Activated T-cell treated with anti-CD3 and anti-CD28 coated beads, Interleukin-2, amount 50 U/mL, for 72 hours (primary cell): ENCODE measurements around the gene EXOC4. TPM values are rescaled to one million over a fixed set of nuclear protein-coding genes. Genes with fewer than 3 reads are reported as not detected.

Experiments used
- ATAC-seq, 2 donors: fragments of 150-1000 bp; cut with Tn5 transposase; replicated peaks in 1 of 2; 2 replicates each; pipeline ENCODE4 v1.10.0; 2021; ENCODE audit warnings: moderate library complexity in 2 of 2, mild to moderate bottlenecking in 1 of 2
- DNase-seq, 2 donors: peaks; one replicate each; pipeline ENCODE4 v3.0.0; 2021 to 2022; ENCODE audit warnings: mixed read lengths in 1 of 2
- H3K27ac Mint-ChIP-seq: one replicate; pipeline ENCODE4 v1.8.0; 2022; ENCODE audit warnings: mild to moderate bottlenecking, moderate library complexity, mixed read lengths
- H3K27me3 Mint-ChIP-seq: one replicate; pipeline ENCODE4 v1.8.0; 2022; ENCODE audit warnings: low read depth, mixed read lengths
- H3K36me3 Mint-ChIP-seq, 2 donors: one replicate each; pipeline ENCODE4 v1.8.0; 2022; ENCODE audit warnings: mixed read lengths in 2 of 2, mild to moderate bottlenecking in 1 of 2; ENCODE audit not compliant: insufficient read depth in 2 of 2
- H3K4me1 Mint-ChIP-seq: one replicate; pipeline ENCODE4 v1.8.0; 2022; ENCODE audit warnings: low read depth, mixed read lengths
- H3K4me3 Mint-ChIP-seq, 2 donors: one replicate each; pipeline ENCODE4 v1.8.0; 2022; ENCODE audit warnings: mild to moderate bottlenecking in 2 of 2, mixed read lengths in 2 of 2, moderate library complexity in 2 of 2
- H3K9me3 Mint-ChIP-seq, 2 donors: one replicate each; pipeline ENCODE4 v1.8.0; 2022; ENCODE audit warnings: mixed read lengths in 2 of 2
- total RNA-seq, 2 donors: library from RNA; stranded (reverse); gene quantifications; one replicate each; pipeline ENCODE4 v1.2.3, GENCODE V29; 2022

EXOC4 gene
- total RNA-seq, 2 donors from 2014 or later: 74.1 to 76.3 TPM

DNA sequence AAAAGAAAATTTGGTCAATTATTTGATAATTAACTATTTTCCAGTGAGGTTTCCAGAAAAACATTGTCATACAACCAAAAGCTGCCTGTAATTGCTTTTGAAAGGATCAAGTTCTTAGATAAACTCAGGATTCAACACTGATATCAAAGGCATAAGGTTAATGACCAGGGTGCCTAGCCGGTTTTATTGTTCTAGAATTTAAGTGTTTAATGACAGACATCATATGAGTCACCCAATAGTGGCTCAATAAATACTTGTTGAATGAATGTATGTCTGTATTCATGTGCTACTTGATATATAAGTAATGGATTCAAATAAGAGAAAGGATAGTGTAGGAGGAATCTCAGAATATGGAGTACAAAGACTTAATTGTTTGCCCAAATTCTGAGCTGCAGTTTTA, 678.2 kb downstream of the EXOC4 start:
- Mint-ChIP-seq H3K9me3 (no peaks in the 10 kb centered on the region), H3K4me3 (no peak overlapping the region), H3K27me3 (no peaks in the 10 kb centered on the region), H3K36me3 (no peaks in the 10 kb centered on the region), H3K4me1 (no peaks in the 10 kb centered on the region), H3K27ac (no peak overlapping the region)
- DNase-seq (no peak), ATAC-seq (no peak)

DNA sequence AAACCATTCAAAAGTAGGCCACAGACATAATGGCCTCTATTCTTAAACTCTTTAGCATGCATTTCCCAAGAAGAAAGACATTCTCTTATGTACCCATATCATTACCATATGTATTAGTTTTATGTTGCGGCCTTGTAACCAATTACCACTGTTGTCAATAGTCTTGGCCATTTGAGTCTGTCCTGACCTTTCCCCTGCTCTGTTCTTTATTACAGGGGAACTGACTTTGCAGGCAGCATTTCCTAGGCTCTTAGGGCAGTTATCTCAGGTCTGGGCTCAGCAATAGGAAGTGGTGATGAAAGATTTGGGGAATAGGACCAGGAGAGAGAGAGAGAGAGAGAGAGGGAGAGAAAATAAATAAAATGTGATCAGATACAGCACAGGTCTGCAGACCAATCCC, 679.7 kb downstream of the EXOC4 start:
- H3K36me3 Mint-ChIP-seq: no peaks in the 10 kb centered on the region
- no peaks in the 10 kb centered on the region for H3K4me1 Mint-ChIP-seq
- no peak overlapping the region for H3K27ac Mint-ChIP-seq
- no peaks in the 10 kb centered on the region for H3K9me3 Mint-ChIP-seq
- ATAC-seq: no peak
- H3K27me3 Mint-ChIP-seq: no peaks in the 10 kb centered on the region
- DNase-seq: no peak
- no peak overlapping the region for H3K4me3 Mint-ChIP-seq

- no peaks in the 10 kb centered on the region for H3K4me1 Mint-ChIP-seq
- no peak overlapping the region for H3K27ac Mint-ChIP-seq
- H3K27me3 Mint-ChIP-seq: no peaks in the 10 kb centered on the region
- H3K9me3 Mint-ChIP-seq: no peaks in the 10 kb centered on the region
- peaks cover 0 to 5% of the 10 kb centered on the region in 2 donors for H3K36me3 Mint-ChIP-seq
- DNase-seq (no peak), ATAC-seq (no peak)
- H3K4me3 Mint-ChIP-seq: no peak overlapping the region
These were observed 681.5 kb downstream of the EXOC4 start for GRCh38 chr7:133934262-133934976.

DNA sequence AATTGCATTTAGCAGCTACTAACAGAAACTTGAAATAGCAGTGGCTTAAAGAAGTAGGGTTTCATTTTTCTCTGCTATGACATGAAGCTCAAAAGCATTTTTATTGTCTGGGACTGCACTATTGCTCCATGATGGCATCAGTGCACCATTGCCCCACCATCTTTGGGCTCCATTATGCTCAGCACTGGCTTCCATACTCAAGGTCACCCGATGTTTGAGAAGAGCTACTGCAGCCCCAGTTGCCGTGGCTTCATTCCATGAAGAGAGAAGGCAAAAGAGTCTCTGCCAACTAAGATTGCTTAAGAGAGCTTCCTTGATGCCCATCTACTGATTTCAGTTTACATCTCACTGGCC, 682.1 kb downstream of the EXOC4 start:
- no peak for DNase-seq
- Mint-ChIP-seq H3K27ac (peak overlapping the region; percentile 60), H3K27me3 (no peaks in the 10 kb centered on the region), H3K4me3 (no peak overlapping the region), H3K36me3 (peaks cover 0 to 5% of the 10 kb centered on the region in 2 donors), H3K4me1 (no peaks in the 10 kb centered on the region), H3K9me3 (no peaks in the 10 kb centered on the region)
- ATAC-seq: no peak

DNA sequence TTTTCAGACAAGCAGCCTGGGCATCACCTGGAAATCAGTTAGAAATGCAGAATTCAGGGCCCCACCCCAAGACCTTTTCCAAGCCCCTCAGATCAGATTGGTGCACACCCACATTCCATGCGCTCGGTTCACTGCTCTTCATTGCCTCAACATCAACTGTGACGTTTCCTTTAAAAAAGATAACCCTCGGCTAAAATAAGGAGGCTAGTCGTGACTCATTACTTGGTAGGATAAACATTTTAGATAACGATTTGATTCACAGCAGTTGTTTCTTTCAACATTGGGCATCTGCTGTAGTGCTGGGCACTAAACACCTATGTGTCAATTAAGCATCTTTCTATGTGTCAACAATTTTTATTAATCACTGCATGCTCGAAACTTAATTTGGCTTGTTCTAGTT, 683.2 kb downstream of the EXOC4 start:
- no peaks in the 10 kb centered on the region for H3K9me3 Mint-ChIP-seq
- H3K36me3 Mint-ChIP-seq: peaks cover 0 to 5% of the 10 kb centered on the region in 2 donors
- H3K27ac Mint-ChIP-seq: no peak overlapping the region
- no peaks in the 10 kb centered on the region for H3K4me1 Mint-ChIP-seq
- no peak for DNase-seq
- no peak overlapping the region for H3K4me3 Mint-ChIP-seq
- no peak for ATAC-seq
- no peaks in the 10 kb centered on the region for H3K27me3 Mint-ChIP-seq

DNA sequence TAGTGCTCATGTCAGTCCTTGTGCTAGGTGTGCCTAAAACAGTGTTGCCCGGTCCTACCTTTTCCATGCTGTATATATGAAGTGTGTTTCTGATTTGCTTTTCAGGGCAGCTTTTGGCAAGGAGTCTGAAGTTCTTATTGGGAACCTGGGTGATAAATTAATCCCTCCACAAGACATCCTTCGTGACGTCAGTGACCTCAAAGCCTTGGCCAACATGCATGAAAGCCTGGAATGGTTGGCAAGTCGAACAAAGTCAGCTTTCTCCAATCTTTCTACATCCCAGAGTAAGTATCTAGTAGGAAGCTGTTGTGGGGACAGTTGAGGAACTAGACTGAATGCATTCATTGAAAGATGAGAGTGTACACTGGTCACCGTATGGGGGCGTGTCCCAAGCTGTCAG, 684.9 kb downstream of the EXOC4 start:
- Mint-ChIP-seq H3K4me3 (no peak overlapping the region), H3K27ac (no peak overlapping the region), H3K36me3 (peaks cover 0 to 5% of the 10 kb centered on the region in 2 donors), H3K27me3 (no peaks in the 10 kb centered on the region), H3K4me1 (no peaks in the 10 kb centered on the region), H3K9me3 (no peaks in the 10 kb centered on the region)
- no peak for ATAC-seq
- no peak for DNase-seq

GRCh38 chr7:133940368-133940767, 687.5 kb downstream of the EXOC4 start:
- Mint-ChIP-seq H3K27me3 (no peaks in the 10 kb centered on the region), H3K9me3 (no peaks in the 10 kb centered on the region), H3K36me3 (peaks cover 0 to 5% of the 10 kb centered on the region in 2 donors), H3K4me3 (no peak overlapping the region), H3K4me1 (no peaks in the 10 kb centered on the region), H3K27ac (no peak overlapping the region)
- ATAC-seq: no peak
- no peak for DNase-seq

DNA sequence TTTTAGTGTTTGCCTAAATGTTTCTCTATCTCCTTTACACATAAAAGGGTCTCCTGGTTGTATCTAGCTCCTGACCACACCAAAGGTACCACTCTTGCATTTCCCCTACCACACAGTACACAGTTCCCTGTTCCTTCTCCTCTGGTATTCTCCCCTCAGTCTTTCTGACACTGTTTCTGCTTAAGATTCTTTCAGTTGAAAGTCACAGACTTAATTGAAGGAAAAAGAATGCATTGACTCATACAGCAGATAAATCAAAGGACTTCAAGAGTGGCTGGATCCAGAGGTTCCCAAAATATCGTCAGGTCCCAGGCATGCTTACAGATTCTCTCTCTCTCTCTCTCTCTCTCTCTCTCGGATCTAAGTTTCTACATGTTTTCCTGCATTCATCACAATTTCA, 688.6 kb downstream of the EXOC4 start:
- Mint-ChIP-seq H3K27ac (no peak overlapping the region), H3K4me1 (no peaks in the 10 kb centered on the region), H3K9me3 (peaks cover 0 to 3% of the 10 kb centered on the region in 2 donors), H3K36me3 (peaks cover 0 to 5% of the 10 kb centered on the region in 2 donors), H3K27me3 (no peaks in the 10 kb centered on the region), H3K4me3 (no peak overlapping the region)
- DNase-seq (no peak), ATAC-seq (no peak)

DNA sequence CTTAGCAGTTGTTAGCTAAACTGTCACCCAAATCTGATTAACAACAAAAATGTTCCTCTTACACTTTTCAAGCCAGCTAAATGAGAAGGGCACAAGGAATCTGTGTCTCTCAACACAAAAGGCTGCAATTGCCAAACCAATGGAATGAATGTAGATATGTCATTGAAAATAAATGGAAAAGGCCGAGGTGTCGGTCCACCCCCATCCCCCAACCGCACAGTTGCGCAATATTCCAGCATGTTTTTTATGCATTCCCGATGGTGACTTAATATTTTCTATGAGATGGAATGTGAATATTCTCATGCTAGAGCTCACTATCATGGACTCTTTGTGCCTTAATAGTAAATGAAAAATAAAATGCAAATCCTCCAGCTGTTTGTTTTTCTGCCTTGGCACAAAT, 692.6 kb downstream of the EXOC4 start:
- ATAC-seq: no peak
- H3K4me3 Mint-ChIP-seq: no peak overlapping the region
- H3K36me3 Mint-ChIP-seq: peaks cover 0 to 2% of the 10 kb centered on the region in 2 donors
- no peaks in the 10 kb centered on the region for H3K27me3 Mint-ChIP-seq
- no peak for DNase-seq
- no peak overlapping the region for H3K27ac Mint-ChIP-seq
- H3K9me3 Mint-ChIP-seq: peaks cover 0 to 3% of the 10 kb centered on the region in 2 donors
- H3K4me1 Mint-ChIP-seq: no peaks in the 10 kb centered on the region

- DNase-seq (no peak), ATAC-seq (no peak)
- H3K36me3 Mint-ChIP-seq: peaks cover 1 to 2% of the 10 kb centered on the region in 2 donors
- H3K27ac Mint-ChIP-seq: no peak overlapping the region
- no peaks in the 10 kb centered on the region for H3K27me3 Mint-ChIP-seq
- H3K4me1 Mint-ChIP-seq: no peaks in the 10 kb centered on the region
- H3K9me3 Mint-ChIP-seq: peaks cover 0 to 3% of the 10 kb centered on the region in 2 donors
- H3K4me3 Mint-ChIP-seq: no peak overlapping the region
These were observed 694.8 kb downstream of the EXOC4 start for GRCh38 chr7:133947458-133948254.

DNA sequence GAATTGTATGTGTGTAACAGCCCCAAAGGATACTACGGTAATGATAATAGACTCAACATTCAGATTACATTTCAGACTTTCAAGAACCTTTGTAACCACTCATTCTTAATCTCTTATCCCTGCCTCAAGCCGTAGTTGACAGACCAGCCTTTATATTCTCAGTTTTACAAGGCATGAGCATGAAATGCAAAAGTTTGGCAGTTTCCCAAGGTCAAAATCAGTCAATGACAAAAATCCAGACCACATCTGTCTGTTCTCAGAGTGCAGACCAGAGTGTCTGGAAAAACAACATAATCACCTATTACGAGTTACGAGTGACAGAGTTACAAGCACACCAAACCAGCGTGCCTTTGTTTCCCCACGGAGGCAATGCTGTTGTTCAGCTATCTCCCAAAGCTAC, 695.7 kb downstream of the EXOC4 start:
- Mint-ChIP-seq H3K4me1 (no peaks in the 10 kb centered on the region), H3K36me3 (peaks cover 2 to 4% of the 10 kb centered on the region in 2 donors), H3K27me3 (no peaks in the 10 kb centered on the region)

GRCh38 chr7:133950855-133951254, 698.0 kb downstream of the EXOC4 start:
- no peaks in the 10 kb centered on the region for H3K27me3 Mint-ChIP-seq
- peaks cover 0 to 2% of the 10 kb centered on the region in 2 donors for H3K9me3 Mint-ChIP-seq
- H3K27ac Mint-ChIP-seq: no peak overlapping the region

More for the DNA sequence above, 695.7 kb downstream of the EXOC4 start:
- DNase-seq (no peak), ATAC-seq (no peak)
- no peak overlapping the region for H3K4me3 Mint-ChIP-seq
- no peak overlapping the region for H3K27ac Mint-ChIP-seq
- peaks cover 0 to 3% of the 10 kb centered on the region in 2 donors for H3K9me3 Mint-ChIP-seq

GRCh38 chr7:133955208-133955607, 702.3 kb downstream of the EXOC4 start:
- Mint-ChIP-seq H3K4me1 (no peaks in the 10 kb centered on the region), H3K27ac (no peak overlapping the region), H3K36me3 (peaks cover 0 to 6% of the 10 kb centered on the region in 2 donors), H3K4me3 (no peak overlapping the region), H3K27me3 (no peaks in the 10 kb centered on the region), H3K9me3 (no peaks in the 10 kb centered on the region)
- no peak for DNase-seq
- ATAC-seq: no peak

More at GRCh38 chr7:133950855-133951254, 698.0 kb downstream of the EXOC4 start:
- Mint-ChIP-seq H3K4me3 (no peak overlapping the region), H3K36me3 (peaks cover 2 to 4% of the 10 kb centered on the region in 2 donors), H3K4me1 (no peaks in the 10 kb centered on the region)
- DNase-seq (no peak), ATAC-seq (no peak)
